GM19238 (cell line): ENCODE measurements around the gene CTSA.
"Not testable (repeated sequence)": the region's sequence is repeated elsewhere in the genome, so short reads cannot be mapped to it uniquely, and the experiment has no call there.

Source experiments
- DNase-seq: peaks from one replicate; pipeline ENCODE4 v3.0.0; 2011; ENCODE audit warnings: low spot score; ENCODE audit not compliant: insufficient read length

The CTSA gene

DNA sequence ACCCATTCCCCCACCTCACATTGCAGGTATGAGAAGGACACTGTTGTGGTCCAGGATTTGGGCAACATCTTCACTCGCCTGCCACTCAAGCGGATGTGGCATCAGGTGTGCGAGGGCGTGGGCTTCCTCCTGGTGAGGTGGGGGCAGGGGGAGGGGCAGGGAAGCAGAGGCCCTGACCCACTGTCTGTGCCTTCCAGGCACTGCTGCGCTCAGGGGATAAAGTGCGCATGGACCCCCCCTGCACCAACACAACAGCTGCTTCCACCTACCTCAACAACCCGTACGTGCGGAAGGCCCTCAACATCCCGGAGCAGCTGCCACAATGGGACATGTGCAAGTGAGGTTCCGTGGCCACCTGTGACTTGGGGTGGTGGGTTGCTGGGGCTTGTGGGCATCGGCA lies 3.7 kb downstream of the CTSA start:
- no peak for DNase-seq

DNA sequence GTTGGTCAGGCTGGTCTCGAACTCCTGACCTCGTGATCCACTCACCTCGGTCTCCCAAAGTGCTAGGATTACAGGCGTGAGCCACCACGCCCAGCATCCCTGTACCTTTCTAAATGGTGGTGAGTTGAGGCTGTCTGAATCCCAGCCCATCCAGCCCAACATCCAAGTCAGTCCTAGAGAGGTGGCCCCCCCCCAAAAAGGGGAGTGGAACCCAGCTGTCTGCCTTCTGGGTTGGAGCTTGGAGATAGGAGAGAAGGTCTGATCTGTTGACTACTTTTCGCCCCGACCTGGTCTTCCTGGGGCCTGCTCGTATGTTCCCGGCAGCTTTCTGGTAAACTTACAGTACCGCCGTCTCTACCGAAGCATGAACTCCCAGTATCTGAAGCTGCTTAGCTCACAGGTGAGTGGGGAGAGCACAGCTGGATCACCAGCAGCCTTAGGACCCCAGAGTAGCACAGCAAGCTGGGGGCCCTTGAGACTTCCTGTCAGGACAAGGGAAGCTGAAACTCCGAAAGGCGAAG lies 5.6 kb downstream of the CTSA start:
- no peak for DNase-seq

DNA sequence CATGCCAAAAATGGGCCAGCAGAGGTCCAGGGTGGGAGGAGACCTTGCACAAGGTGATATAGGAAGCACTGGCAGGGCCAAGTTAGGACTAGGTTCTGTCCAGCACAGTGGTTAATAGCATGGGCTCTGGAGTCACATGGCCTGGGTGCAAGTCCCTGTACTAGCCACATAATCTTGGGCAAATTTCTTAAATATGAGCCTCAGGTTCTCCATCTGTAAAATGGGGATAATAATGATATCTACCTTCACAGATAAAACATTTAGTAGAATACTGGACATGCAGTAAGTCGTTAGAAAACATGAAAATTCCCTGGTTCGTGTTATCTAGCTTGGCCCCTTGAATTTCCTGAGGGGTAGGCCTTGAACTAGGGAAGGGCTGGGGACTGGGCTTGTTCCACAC lies 6.2 kb downstream of the CTSA start:
- DNase-seq = no peak

DNA sequence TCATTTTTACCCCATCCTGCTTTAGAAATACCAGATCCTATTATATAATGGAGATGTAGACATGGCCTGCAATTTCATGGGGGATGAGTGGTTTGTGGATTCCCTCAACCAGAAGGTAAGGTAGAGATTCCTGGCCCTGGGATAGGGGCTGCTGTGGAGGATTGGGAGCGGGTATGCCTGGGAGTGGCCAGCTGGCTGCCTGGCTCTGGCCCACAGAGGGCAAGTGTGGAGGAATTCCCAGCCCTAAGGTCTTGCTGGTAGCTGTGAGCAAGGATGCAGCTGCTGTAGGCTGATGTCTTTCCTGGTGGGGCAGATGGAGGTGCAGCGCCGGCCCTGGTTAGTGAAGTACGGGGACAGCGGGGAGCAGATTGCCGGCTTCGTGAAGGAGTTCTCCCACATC lies 6.6 kb downstream of the CTSA start:
- no peak for DNase-seq

DNA sequence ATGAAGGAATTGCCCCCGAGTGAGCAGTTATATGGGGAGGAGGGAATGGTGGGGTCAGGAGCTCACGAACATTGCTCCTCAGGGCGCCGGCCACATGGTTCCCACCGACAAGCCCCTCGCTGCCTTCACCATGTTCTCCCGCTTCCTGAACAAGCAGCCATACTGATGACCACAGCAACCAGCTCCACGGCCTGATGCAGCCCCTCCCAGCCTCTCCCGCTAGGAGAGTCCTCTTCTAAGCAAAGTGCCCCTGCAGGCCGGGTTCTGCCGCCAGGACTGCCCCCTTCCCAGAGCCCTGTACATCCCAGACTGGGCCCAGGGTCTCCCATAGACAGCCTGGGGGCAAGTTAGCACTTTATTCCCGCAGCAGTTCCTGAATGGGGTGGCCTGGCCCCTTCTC lies 7.2 kb downstream of the CTSA start:
- no peak for DNase-seq

DNA sequence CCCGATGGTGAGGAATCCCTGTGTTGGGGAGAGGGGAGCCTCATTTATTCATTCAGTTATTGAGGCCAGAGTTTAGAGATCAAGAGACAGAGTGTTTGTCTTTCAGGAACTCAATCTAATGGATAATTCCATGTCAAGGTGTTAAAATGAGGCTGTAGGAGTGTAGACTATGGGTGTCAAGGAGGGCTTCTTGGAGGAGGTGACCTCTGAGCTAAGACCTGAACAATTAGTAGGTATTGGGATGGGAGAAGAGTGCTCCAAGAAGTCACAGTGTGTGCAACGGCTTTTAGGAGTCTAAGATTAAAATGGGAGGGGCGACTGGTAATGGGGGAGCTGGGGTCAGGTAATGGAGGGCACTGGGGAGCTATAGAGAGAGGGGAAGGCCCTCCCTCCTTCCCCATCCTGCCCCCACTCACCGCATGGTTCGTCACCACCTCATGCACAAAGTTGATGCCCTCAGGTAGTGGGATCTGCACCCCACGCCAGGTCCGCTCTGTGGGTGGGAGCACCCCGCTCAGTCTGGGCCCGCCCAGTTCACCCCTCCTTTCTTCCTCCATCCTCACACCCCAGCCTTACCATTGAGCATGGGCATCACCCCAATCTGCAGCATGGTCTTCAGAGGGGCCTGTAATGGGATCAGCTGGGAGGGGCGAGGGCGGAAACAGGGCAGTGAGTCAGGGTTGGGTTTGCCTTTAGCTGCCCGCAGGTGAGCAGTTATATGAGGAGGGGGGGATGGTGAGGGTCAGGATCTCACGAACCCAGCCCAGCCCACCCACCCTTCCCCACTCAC lies 8.1 kb downstream of the CTSA start:
- no peak for DNase-seq

DNA sequence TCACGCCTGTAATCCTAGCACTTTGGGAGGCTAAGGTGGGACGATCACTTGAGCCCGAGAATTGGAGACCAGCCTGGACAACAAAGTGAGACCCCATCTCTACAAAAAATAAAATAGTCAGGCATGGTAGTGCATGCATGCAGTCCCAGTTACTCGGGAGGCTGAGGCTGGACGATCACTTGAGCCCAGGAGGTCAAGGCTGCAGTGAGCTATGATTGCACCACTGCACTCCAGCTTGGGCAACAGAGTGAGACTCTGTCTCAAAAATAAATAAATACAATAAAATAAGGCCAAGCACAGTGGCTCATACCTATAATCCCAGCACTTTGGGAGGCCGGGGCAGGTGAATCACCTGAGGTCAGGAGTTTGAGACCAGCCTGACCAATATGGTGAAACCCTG lies 10.2 kb downstream of the CTSA start:
- not testable (repeated sequence) for DNase-seq

DNA sequence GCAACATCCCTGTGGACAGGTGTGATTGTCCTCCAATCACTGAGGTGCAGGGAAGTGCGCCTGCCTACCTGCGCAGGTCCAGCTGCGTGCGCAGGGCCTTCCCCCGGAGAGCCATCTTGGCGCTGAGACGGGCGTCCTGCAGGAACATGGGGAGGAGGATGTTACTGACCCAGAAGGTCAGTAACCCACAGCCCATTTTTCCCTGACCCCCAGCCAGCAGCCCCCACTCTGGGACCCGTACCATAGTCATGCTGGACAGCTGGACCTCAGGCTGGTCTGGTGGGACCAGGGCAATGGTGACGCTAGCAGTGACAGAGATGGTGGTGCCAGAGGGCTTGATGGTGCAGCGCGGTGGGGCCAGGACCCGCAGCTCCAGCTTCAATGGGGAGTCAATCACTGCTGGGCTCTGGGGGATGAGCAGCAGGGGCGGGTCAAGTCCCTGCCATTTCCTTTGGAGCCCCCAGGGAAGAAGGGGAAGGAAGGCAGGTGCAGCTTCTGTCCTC lies 11.1 kb downstream of the CTSA start:
- DNase-seq = no peak

DNA sequence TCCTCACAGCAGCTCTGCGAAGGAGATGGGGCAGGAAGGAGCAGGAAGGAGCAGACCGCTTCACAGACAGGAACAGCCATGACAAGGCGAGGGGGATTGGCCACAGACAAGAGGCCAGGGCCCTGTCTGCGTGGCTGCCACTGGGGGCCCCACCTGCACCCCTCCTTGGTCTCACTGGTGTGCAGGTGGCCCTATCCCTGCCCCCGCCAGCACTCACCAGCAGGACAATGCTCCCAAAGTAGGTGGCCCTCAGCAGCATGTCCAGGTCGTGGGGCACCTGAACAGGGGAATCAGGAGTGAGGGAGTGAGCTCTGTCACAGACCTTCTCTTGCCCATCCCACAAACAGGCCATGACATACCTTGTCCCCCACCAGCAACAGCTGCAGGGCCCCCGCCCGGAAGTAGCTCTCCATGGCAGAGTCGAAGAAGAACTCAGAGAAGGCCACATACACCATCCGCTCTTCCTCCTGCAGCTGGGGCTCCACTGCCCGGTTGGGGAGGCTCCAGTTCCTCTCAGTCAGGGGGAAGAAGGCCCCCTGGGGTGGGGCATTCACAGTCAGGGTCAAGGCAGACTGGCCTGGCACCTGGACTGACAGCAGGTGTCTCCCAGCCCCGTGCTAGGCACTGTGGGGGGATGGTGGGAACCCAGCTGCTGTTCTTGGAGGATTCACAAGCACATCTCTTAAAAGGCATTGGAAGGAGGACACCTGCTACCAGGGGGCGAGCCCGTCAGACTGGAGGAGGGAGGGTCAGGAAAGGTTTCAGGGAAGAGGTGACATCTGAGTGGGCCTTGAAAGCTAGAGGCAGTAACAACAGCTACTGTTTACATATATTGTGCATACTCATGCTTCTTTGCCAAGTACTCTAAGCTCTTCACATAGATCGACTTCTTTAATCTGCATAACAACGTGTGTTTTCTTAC lies 13.7 kb downstream of the CTSA start:
- DNase-seq = no peak

DNA sequence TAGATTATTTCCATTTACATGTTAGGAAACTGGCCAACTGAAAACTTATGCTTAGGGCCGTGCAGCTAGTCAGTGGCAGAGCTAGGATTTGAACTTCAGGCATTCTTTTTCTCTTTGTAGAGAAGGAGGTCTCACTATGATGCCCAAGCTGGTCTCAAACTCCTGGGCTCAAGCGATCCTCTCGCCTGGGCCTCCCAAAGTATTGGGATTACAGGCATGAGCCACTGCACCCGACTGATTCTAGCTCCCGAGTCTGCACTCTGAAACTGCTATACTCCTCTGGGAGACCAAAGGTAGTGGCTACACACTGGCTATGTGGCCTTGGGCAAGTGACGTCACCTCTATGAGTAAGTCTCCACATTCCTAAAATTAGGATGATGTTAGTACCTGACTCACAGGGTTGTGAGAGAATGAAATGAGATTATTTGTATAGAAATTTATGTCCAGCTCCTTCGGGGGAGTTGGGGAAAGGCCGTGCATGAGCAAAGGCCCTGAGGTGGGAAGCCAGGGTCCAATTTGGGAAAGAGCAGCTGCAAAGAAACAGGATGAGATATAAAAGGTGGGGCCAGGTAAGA lies 14.5 kb downstream of the CTSA start:
- DNase-seq = no peak

DNA sequence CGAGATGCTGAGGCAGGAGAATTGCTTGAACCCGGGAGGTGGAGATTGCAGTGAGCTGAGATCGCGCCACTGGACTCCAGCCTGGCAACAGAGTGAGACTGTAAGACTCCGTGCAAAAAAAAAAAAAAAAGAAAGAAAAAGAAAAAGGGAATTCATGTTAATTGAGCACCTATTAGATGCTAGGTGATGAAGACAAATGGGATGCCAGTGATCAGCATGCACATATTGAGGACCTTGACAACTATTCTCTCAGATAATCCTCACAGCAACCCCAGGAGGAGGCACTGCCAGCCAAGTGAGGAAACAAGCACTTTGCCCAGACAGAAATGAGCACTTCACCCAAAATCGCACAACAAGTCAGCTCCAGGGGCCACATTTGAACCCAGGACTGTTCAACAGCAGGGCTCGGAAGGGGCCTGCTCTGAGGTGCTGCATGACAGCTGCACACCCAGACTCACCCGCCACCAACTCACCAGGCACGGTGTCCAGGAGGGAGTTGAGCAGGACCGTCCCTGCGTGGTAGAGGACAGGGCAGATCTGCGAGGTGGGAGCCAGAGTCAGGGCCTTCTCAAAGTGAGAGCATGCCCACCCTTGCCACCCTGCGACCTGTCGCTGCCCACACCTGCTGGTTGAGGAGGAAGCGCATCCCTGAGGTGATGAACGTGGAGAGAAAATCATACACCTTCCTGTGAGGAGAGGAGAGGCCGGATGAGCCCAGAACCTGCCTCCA lies 16.2 kb downstream of the CTSA start:
- DNase-seq = no peak

DNA sequence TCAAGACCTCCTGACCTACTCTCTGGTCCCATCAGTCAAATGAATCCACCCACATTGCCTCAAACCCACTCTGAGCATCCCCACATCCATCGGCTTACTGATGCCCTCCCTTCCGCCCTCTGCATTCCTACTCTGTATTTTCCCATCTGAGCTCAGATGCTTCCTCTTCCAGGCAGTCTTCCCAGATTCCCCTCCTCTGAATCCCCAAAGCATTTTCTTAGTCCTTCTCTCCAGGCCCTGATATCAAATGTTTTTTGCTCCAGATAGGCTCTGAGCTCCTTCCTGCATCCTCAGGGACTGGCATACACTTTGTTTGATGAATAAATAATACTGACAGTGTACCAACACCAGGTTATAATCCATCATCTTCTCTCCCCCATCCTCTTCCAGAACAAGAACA lies 16.9 kb downstream of the CTSA start:
- no peak for DNase-seq

DNA sequence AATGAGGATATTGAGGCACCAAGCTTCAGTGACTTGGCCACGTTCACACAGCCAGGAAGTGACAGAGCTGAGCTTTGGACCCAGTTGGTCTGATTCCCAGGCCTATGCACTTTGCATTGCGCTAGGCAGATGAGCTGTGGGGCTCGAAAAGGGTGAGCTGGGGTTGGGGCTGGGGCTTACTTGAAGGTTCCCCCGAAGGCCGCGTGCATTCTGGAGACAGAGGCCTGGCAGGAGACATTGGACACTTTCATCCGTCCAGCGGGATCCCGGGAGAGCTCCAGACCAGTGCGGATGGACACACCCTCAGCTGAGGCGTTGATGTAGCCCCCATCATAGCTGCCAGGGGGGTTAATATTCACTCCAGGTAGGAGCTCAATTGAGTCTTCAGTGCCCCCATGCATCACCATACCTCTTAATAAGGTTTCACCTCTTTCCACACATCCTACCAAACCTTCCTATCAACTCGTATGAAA lies 18.2 kb downstream of the CTSA start:
- no peak for DNase-seq

DNA sequence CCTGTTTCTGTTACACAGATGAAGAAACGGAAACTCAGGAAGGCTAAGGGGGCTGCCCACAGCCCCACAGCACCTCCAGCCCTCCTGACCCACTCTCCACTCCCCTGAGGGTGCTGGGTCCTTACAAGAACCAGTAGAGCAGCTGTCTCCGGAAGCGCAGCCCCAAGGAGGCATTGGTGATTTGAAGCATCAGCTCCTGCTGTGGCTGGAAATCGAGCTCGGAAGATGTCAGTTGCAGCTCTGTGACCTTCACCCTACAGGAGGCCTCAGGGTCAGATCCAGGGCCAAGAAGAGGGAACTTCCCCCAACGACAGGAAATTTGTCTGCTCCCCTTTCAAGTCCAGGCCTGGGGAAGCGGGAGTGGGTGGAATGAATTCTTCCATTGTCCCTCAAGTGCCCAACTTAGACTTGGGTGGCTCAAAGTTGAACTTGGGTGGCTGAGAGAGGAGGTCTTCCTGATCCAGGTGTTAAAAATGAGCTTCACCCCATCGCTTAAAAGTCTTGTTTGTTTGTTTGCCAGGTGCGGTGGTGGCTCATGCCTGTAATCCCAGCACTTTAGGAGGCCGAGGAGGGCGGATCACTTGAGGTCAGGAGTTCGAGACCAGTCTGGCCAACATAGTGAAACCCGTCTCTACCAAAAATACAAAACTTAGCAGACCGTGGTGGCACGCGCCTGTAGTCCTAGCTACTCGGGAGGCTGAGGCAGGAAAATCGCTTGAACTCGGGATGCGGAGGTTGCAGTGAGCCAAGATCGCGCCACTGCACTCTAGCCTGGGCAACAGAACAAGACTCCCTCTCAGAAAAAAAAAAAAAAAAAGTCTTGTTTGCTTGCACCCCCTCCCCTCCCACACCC lies 18.9 kb downstream of the CTSA start:
- DNase-seq = no peak

DNA sequence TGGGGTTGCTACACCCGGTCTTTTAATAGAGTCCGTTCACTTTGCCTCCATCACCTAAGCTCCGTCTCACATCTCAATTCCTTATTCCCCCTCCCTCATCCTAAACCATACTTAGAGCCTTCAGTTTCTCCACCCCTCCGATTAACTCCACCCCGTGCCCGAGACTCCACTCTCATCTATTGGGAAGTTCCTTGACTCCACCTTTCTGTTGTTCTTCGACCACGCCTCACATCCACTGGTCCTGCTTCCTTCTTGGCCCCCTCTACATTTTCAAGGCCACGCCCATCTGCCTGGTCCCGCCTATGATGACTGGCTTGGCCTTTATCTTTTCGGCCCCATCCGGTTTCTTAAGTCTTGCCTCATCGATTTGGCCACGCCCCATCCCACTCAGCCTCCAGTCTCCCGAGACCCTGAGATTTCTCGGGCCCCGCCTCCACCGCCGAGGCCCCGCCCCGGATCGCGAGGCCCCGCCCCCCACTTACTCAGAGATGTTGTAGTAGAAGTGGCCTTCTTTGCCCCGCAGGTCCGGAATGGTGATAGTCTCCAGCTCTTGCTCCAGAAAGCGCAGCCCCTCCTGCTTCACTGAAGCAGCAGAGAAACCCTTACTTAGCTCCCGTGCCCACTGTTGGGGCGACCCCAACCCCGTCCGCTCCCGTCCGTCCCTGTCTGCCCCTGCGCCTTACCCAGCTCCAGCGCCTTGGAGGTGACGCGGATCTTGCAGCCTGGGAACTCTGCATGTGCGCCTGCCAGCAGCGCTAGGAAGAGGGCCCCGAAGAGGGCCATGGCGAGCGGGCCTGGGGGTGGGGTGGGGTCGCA lies 19.7 kb downstream of the CTSA start:
- peak; percentile 95 for DNase-seq

DNA sequence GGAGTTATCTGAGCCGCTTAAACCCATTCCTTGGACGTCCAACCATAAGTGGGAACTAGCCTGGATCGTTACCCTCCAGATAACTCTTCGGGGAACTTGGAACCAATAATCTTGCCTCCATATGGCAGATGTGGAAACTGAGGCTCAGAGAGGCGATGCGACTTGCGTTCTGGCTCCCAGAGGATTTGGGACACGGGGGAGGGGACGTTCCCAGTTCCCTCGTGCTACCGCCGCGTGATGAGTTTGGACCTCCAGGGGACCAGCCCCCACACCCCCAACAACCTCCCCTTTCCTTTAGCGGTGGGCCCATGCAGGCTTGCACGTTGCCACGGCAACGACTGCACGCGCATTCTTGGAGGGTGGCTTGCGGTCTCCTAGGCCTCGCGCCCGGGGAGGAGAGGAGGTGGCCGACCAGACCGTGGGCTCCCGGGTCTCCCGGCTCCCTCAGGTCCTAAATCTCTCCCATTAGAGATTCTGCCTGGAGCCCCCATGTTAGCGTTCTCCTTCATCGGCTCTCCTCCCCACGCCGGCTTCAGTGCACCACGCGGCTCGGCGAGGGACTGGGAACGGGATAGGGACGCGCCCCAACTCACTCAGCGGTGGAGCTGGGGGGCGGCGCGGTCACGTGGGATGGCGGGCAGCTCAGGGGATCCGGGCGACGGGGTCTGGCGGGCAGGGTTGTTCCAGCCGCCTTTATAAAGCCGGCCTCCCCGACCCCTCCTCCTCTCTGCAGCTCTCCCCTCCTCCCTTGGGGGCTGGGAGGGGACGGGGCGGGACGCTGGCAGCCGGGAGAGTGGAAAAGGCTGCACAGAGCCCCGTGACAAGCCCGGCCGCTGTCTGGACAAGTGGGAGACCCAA lies 20.6 kb downstream of the CTSA start, which contains the start of gene PLTP:
PLTP (minus strand) TSS at position 670 of the 858 bp plus-strand sequence. CDS start 703 bp downstream, outside the sequence.
- no peak for DNase-seq

DNA sequence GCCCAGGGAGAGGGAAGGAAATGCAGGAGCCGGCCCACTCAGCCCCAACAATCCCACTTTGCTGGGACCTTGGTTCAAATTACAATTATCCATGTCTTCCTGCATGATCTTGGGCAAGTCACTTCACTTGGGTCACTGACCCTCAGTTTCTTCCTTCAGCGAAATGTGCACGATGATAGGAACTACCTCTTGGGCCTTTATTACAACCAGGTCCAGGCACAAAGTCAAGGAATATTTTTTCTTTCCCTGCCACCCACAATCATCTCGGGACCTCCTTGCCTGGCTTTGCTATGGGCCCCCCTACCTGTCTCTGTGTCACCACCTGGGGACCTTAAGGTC lies 21.2 kb downstream of the CTSA start:
- DNase-seq = no peak

DNA sequence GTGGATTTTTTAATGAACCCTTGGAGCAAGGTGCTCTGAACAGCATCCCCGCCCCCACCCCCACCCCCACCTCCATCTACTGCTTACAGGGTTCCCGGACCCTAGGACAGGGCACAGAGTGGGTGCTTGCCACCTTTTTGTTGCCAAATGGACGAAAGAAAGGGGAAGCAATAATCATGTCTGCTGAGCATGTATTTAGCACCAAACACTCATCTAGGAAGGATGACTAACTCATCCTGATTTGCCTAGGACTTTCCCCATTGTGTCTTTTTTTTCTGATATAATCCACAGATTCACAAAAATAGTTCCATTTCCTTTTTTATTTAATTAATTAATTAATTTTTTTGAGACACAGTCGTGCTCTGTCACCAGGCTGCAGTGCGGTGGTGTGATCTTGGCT lies 22.0 kb downstream of the CTSA start:
- no peak for DNase-seq
